Measurements from ENCODE around the gene VIL1. TPM values are rescaled to one million over a fixed set of nuclear protein-coding genes. Genes with fewer than 3 reads are reported as not detected.
A peak's percentile ranks its signal among the peaks of the same experiment; 100 is the strongest.

VIL1 gene
- under 1 TPM; 0.11 to 0.24 (median 0.23) TPM for total RNA-seq

DNA sequence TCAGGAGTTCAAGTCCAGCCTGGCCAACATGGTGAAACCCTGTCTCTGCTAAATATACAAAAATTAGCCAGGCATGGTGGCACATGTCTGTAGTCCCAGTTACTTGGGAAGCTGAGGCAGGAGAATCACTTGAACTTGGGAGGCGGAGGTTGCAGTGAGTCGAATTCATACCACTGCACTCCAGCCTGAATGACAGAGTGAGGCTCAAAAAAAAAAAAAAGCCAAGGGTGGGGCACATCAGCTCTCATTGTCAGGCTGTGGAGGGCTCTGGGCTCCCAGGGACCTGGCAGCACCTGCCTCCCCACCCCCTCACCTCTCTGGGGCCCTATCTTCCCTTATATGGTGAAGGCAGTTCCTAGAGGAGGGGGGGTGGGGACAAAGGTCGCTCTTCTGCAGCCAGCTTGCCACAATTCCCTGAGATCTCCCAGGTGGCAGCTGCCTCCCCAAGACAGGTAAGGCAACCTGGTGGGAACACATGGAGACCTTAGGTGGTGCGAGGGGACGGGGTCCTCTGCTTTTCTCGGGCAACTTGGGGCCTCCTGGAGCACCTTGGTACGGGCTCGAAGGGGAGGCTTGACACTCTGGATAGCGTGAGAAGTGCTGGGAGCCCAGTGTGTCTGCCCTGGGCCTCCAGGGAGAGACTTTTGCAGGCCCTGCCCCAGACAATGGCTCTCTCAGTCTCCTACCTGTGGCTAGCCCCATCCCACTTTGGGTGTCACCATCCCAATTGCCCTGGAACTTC, at the start of gene VIL1:
VIL1 (plus strand) TSS at position 407 of the 742 bp plus-strand sequence. CDS start 4,656 bp downstream, outside the sequence.
- no peak within 1 kb of the TSS for H3K4me3 Mint-ChIP-seq
- H3K9me3 Mint-ChIP-seq, result no peaks in the 10 kb centered on the region
- DNase-seq (no peak), ATAC-seq (no peak)
- no peaks in the 10 kb centered on the region for H3K36me3 Mint-ChIP-seq (ENCODE audit: insufficient read depth)
- no peaks in the 10 kb centered on the region for H3K27me3 Mint-ChIP-seq (ENCODE audit: low read depth)
- no peaks in the 10 kb centered on the region for H3K4me1 Mint-ChIP-seq (ENCODE audit: low read depth)

DNA sequence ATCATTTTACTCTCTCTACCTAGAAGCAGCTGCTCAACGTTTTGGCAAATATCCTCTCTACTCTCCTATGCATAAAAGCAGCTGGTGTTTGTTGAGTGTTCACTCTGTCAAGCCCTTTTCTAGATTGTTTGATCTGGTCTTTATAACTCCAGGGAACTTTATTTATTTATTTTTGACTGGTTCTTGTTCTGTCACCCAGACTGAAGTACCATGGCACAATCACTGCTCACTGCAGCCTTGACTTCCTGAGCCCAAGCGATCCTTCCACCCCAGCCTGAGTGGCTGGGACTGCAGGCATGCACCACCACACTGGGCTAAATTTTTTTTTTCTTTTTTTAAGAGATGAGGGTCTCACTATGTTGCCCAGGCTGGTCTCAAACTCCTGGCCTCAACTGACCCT, 49.6 kb upstream of the VIL1 start:
- DNase-seq, result no peak
- H3K27me3 Mint-ChIP-seq (ENCODE audit: low read depth), result no peaks in the 10 kb centered on the region
- H3K4me3 Mint-ChIP-seq, result peak overlapping the region; percentile 29
- no peaks in the 10 kb centered on the region for H3K9me3 Mint-ChIP-seq
- H3K36me3 Mint-ChIP-seq (ENCODE audit: insufficient read depth), result no peaks in the 10 kb centered on the region
- no peak for ATAC-seq
- peaks cover 20% of the 10 kb centered on the region for H3K4me1 Mint-ChIP-seq (ENCODE audit: low read depth)

- no peaks in the 10 kb centered on the region for H3K27me3 Mint-ChIP-seq (ENCODE audit: low read depth)
- H3K4me1 Mint-ChIP-seq (ENCODE audit: low read depth), result peaks cover 20% of the 10 kb centered on the region
- DNase-seq (no peak), ATAC-seq (no peak)
- H3K9me3 Mint-ChIP-seq, result no peaks in the 10 kb centered on the region
- no peak overlapping the region for H3K4me3 Mint-ChIP-seq
- no peaks in the 10 kb centered on the region for H3K36me3 Mint-ChIP-seq (ENCODE audit: insufficient read depth)
Observed at GRCh38 chr2:218370410-218371063, 48.4 kb upstream of the VIL1 start.

- ATAC-seq, result no peak
Observed at GRCh38 chr2:218371983-218372350, 47.0 kb upstream of the VIL1 start.

DNA sequence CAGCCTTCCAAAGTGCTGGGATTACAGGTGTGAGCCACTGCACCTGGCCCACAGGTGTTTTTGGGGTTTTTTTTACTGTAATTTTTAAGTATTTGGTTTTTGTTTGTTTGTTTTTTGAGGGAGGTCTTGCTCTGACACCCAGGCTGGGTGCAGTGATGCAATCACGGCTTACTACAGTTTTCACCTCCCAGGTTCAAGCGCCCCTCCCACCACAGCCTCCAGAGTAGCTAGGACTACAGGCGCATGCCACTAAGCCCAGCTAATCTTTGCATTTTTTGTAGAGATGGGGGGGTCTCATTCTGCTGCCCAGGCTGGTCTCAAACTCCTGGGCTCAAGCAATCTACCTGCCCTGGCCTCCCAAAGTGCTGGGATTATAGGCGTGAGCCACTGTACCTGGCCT, 44.1 kb upstream of the VIL1 start:
- H3K36me3 Mint-ChIP-seq (ENCODE audit: insufficient read depth), result no peaks in the 10 kb centered on the region
- H3K9me3 Mint-ChIP-seq, result no peaks in the 10 kb centered on the region
- ATAC-seq (no peak), DNase-seq (no peak)
- peaks cover 5% of the 10 kb centered on the region for H3K4me1 Mint-ChIP-seq (ENCODE audit: low read depth)
- no peak overlapping the region for H3K4me3 Mint-ChIP-seq
- no peaks in the 10 kb centered on the region for H3K27me3 Mint-ChIP-seq (ENCODE audit: low read depth)

More at GRCh38 chr2:218371983-218372350, 47.0 kb upstream of the VIL1 start:
- Mint-ChIP-seq H3K4me1 (ENCODE audit: low read depth) (peaks cover 20% of the 10 kb centered on the region), H3K36me3 (ENCODE audit: insufficient read depth) (no peaks in the 10 kb centered on the region), H3K27me3 (ENCODE audit: low read depth) (no peaks in the 10 kb centered on the region), H3K4me3 (no peak overlapping the region), H3K9me3 (no peaks in the 10 kb centered on the region)
- DNase-seq, result no peak

- no peaks in the 10 kb centered on the region for H3K36me3 Mint-ChIP-seq (ENCODE audit: insufficient read depth)
- H3K4me1 Mint-ChIP-seq (ENCODE audit: low read depth), result peaks cover 2% of the 10 kb centered on the region
- no peaks in the 10 kb centered on the region for H3K27me3 Mint-ChIP-seq (ENCODE audit: low read depth)
- H3K9me3 Mint-ChIP-seq, result no peaks in the 10 kb centered on the region
- ATAC-seq, result no peak
- no peak for DNase-seq
- no peak overlapping the region for H3K4me3 Mint-ChIP-seq
Observed at GRCh38 chr2:218375212-218375611, 43.7 kb upstream of the VIL1 start.

- H3K36me3 Mint-ChIP-seq (ENCODE audit: insufficient read depth), result no peaks in the 10 kb centered on the region
- no peaks in the 10 kb centered on the region for H3K27me3 Mint-ChIP-seq (ENCODE audit: low read depth)
- H3K4me1 Mint-ChIP-seq (ENCODE audit: low read depth), result no peaks in the 10 kb centered on the region
- H3K9me3 Mint-ChIP-seq, result no peaks in the 10 kb centered on the region
- no peak for DNase-seq
- no peak overlapping the region for H3K4me3 Mint-ChIP-seq
- no peak for ATAC-seq
Observed at GRCh38 chr2:218378053-218378452, 40.9 kb upstream of the VIL1 start.

- DNase-seq, result no peak
- H3K9me3 Mint-ChIP-seq, result no peaks in the 10 kb centered on the region
Observed at GRCh38 chr2:218381916-218382366, 37.0 kb upstream of the VIL1 start, which contains the start of gene SLC11A1. TSS of gene SLC11A1 (plus strand) at chr2:218382273. CDS start at chr2:218382369, 96 bp downstream.

DNA sequence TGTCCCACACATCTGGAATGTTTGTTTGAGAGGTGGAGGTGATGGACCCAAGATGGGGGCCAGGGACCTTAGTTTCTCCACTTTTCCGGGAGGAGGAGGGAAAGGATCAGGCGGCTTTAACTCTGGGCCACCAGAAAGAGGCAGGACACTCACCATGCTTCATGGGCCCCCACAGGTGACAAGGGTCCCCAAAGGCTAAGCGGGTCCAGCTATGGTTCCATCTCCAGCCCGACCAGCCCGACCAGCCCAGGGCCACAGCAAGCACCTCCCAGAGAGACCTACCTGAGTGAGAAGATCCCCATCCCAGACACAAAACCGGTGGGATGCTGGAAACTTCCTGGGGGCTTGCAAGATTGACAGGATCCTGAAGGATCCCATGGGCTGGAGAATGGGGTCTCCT, 36.1 kb upstream of the VIL1 start:
- no peak for DNase-seq
- no peak for ATAC-seq
- Mint-ChIP-seq H3K4me3 (no peak overlapping the region), H3K9me3 (no peaks in the 10 kb centered on the region), H3K27me3 (ENCODE audit: low read depth) (no peaks in the 10 kb centered on the region), H3K36me3 (ENCODE audit: insufficient read depth) (no peaks in the 10 kb centered on the region), H3K4me1 (ENCODE audit: low read depth) (peaks cover 5% of the 10 kb centered on the region)

More at GRCh38 chr2:218381916-218382366, 37.0 kb upstream of the VIL1 start, which contains the start of gene SLC11A1:
- Mint-ChIP-seq H3K4me3 (no peak within 1 kb of the TSS), H3K4me1 (ENCODE audit: low read depth) (no peaks in the 10 kb centered on the region), H3K27me3 (ENCODE audit: low read depth) (no peaks in the 10 kb centered on the region), H3K36me3 (ENCODE audit: insufficient read depth) (no peaks in the 10 kb centered on the region)
- ATAC-seq, result no peak

- H3K27me3 Mint-ChIP-seq (ENCODE audit: low read depth), result no peaks in the 10 kb centered on the region
- H3K4me1 Mint-ChIP-seq (ENCODE audit: low read depth), result peaks cover 5% of the 10 kb centered on the region
- no peaks in the 10 kb centered on the region for H3K36me3 Mint-ChIP-seq (ENCODE audit: insufficient read depth)
- ATAC-seq, result no peak
- H3K9me3 Mint-ChIP-seq, result no peaks in the 10 kb centered on the region
- DNase-seq, result no peak
- H3K4me3 Mint-ChIP-seq, result no peak overlapping the region
Observed at GRCh38 chr2:218383892-218384519, 34.9 kb upstream of the VIL1 start.

DNA sequence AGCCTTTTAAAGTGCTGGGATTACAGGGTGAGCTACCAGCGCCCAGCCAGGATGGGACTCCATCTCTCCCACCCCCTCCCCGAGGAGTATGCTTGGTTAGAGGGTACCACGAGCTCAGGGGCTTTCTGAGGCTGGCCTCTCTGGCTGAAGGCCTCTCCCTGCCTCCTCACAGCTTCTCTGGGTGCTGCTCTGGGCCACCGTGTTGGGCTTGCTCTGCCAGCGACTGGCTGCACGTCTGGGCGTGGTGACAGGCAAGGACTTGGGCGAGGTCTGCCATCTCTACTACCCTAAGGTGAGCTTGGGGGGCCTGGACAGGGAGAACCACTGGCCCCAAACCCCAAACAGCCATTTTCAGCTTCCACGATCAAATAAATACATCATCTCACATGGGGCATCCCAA, 33.9 kb upstream of the VIL1 start:
- H3K4me1 Mint-ChIP-seq (ENCODE audit: low read depth), result peaks cover 5% of the 10 kb centered on the region
- DNase-seq (no peak), ATAC-seq (no peak)
- H3K9me3 Mint-ChIP-seq, result no peaks in the 10 kb centered on the region
- H3K36me3 Mint-ChIP-seq (ENCODE audit: insufficient read depth), result no peaks in the 10 kb centered on the region
- H3K27me3 Mint-ChIP-seq (ENCODE audit: low read depth), result no peaks in the 10 kb centered on the region
- H3K4me3 Mint-ChIP-seq, result no peak overlapping the region

- DNase-seq (no peak), ATAC-seq (peak in 1 of 2 donors; percentile 21)
- H3K4me1 Mint-ChIP-seq (ENCODE audit: low read depth), result peaks cover 5% of the 10 kb centered on the region
- no peaks in the 10 kb centered on the region for H3K27me3 Mint-ChIP-seq (ENCODE audit: low read depth)
- H3K9me3 Mint-ChIP-seq, result no peaks in the 10 kb centered on the region
- no peak overlapping the region for H3K4me3 Mint-ChIP-seq
- H3K36me3 Mint-ChIP-seq (ENCODE audit: insufficient read depth), result no peaks in the 10 kb centered on the region
Observed at GRCh38 chr2:218386505-218387368, 32.2 kb upstream of the VIL1 start.

DNA sequence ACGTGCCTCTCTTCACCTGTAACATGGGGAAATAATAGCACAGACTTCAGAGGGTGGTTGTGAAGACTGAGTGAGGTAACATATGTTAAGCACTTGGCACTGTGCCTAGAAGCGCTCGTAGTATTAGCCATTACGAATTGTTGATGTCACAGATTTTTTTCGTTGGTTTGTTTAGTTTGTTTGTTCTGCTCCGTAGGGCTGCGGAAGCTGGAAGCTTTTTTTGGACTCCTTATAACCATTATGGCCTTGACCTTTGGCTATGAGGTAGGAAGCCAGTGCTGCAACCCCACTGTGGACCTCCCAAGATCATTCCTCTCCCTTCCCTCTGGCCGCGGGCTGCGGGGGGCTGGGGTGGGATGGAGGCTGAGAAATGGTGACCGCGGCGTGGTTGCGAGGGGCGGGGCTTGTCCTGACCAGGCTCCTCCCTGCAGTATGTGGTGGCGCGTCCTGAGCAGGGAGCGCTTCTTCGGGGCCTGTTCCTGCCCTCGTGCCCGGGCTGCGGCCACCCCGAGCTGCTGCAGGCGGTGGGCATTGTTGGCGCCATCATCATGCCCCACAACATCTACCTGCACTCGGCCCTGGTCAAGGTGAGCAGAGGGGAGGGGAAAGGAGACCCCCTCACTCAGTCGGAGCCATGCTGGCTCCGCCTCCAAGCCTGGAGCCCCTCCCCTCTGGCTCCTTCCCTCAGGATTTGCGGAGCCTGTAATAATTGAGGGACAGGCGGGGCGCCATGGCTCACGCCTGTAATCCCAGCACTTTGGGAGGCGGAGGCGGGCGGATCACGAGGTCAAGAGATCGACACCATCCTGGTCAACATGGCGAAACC, 31.3 kb upstream of the VIL1 start:
- ATAC-seq (peak; percentile 49 to 56), DNase-seq (no peak)
- H3K27me3 Mint-ChIP-seq (ENCODE audit: low read depth), result no peaks in the 10 kb centered on the region
- peak overlapping the region; percentile 42 for H3K4me3 Mint-ChIP-seq
- no peaks in the 10 kb centered on the region for H3K36me3 Mint-ChIP-seq (ENCODE audit: insufficient read depth)
- H3K9me3 Mint-ChIP-seq, result no peaks in the 10 kb centered on the region
- peaks cover 5% of the 10 kb centered on the region for H3K4me1 Mint-ChIP-seq (ENCODE audit: low read depth)
